Measurements from ENCODE around the gene MED31. TPM values are rescaled to one million over a fixed set of nuclear protein-coding genes. Genes with fewer than 3 reads are reported as not detected.
"Not testable (repeated sequence)": the region's sequence is repeated elsewhere in the genome, so short reads cannot be mapped to it uniquely, and the experiment has no call there.

MED31 gene
- total RNA-seq, 1 experiment from 2014 or later: 48.5 TPM

DNA sequence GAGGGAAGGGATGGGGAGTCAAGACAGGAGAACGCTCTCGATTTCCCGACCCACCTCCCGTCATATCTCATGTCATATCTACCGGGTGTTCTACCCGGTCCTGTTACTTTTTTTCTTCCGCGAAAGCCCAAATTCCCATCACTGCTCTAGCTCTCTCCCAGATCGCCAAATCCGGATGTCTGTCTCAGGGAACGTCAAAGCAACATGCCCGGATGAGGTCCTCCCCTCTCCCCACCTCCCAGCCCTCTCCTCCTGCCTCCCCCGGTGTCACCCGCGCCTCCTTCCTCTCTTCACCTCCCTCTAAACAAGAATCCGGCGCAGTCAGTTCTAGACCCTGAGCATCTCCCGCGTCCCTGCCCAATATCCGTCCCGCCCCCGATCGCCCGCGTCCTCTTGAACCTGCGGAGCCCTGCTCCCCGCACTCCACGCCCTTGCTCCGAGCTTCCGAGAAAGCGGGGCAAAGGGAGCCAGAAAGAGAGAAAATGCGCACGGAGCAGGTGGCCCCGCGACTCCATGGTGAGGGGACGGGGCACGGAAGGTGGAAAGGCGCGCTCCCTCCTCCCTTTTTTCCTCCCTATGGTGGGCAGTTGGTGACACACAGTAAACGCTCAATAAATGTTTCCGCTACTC lies 4.4 kb upstream of the MED31 start:
- not testable (repeated sequence) for DNase-seq (ENCODE audit: low read depth)

DNA sequence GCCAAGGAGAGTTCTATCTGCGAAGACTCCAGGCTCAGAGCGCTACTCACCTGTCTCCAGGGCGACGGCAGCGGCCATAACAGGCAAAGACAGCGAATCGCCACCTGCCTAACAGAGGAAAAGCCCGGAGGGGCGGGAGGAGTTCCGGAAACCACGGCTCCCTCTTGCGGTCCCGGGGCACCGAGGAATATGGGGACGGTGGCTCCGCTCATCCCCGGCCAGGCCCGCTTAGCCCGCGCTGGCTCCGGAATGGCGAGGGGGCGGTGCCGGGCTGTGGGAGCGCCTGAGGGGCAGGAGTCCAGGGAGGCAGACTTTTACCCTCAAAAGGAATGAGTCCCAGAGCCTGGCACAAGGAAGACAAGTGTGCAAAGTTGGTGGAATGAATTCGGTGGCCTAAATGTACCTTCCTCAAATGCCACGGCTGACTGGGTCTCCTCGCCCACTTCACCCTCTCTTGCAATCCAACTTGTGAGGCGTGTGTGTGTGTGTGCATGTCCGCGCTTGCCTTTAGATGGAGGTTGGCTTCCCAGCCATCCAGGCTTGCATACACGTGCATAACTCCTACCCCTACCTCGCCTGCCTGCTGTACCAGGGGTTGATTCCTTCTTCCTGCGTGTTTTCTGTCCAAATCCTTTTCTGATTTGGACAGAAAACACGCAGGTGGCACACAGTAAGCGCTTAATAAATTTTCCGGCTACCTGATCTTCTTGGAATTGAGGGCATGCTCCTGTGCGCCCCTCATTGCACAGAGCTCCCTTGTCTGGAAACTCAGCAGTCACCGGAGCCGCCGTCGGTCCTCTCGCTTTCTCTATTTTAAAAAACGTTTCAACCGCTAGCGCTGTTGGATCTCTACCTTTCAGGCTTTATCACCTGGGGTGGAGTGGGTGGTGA lies 3.7 kb upstream of the MED31 start:
- DNase-seq (ENCODE audit: low read depth): no peak

- DNase-seq (ENCODE audit: low read depth): no peak
Observed at GRCh38 chr17:6651919-6652452, 581 bp upstream of the MED31 start.

DNA sequence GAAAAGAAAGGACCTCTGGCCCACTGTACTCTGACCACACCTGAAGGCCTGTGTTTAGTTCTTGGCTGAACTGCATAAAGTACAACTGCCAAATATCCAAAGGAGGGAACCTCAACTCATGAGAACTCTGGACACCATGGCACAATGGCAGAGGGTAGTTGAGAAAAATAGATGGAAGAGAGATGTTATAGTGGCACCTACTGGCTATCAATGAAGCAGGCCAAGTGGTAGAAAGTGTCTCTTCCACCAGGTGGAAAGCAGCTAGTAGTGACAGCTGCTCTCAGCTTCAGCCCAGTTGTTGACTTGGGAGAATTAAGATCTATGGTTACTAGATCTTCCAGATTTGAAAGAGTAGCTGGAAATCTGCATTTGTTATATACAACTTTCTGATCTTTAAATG lies 3.2 kb downstream of the MED31 start:
- peak; percentile 26 for DNase-seq (ENCODE audit: low read depth)

- DNase-seq (ENCODE audit: low read depth): peak; percentile 27
Observed at GRCh38 chr17:6643451-6644125, 7.8 kb downstream of the MED31 start.

- DNase-seq (ENCODE audit: low read depth): no peak
Observed at GRCh38 chr17:6642592-6642991, 8.8 kb downstream of the MED31 start.

GRCh38 chr17:6641247-6641863 lies 10.1 kb downstream of the MED31 start:
- DNase-seq (ENCODE audit: low read depth): peak; percentile 10

GRCh38 chr17:6640536-6641246 lies 10.7 kb downstream of the MED31 start, which contains the start of the genes KIAA0753 and TXNDC17:
KIAA0753 (minus strand) TSS chr17:6640711; CDS start chr17:6635103, 5,608 bp downstream.
TXNDC17 (plus strand) TSS chr17:6641060; CDS start chr17:6641083, 23 bp downstream.
- peak; percentile 92 for DNase-seq (ENCODE audit: low read depth)

DNA sequence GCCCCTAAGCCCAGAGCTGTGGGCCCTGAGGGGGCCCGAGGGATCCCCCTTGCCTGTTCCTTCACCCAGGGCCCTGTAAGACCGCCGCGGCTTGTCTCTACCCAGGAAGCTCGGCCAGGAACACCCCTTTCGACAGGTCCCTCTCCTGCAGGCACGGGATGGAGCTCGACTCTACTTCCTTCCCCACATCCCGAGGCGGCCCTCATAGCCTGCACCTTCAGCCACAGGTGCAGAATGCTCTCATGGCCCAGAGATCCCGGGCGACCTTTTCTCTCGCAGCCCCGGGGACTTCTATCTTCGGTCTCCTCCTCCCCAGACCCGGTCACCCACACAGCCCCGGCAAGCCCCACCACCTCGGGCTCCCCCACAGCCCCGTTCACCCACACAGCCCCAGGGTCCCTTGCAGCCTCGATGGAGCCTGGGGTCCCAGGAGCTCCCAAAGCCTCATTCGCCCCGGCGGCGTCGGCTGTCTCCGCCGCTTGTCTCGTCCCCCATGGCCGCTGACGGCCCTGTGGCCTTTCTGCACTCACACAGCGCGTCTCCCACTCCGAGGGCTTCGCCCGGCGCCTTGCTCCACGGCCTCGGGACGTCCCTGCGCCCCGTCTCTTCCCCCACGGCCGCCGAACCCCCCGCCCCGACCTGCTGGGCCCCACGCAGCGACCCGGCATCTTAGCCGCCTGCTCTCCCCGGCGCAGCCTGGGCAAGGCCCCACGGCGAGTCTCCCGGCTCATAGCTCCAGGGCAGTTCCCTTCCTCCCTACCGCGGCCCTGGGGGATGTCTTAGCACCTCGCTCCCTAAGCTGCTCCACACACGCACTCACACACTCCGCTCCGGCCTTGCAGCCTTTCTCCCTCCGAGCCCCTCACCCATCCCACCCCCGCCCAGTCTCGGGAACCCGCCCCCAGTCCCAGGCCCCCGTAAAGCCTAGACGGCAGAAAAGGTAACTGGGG lies 11.5 kb downstream of the MED31 start:
- no peak for DNase-seq (ENCODE audit: low read depth)

- DNase-seq (ENCODE audit: low read depth): no peak
Observed at GRCh38 chr17:6639014-6639585, 12.3 kb downstream of the MED31 start.

DNA sequence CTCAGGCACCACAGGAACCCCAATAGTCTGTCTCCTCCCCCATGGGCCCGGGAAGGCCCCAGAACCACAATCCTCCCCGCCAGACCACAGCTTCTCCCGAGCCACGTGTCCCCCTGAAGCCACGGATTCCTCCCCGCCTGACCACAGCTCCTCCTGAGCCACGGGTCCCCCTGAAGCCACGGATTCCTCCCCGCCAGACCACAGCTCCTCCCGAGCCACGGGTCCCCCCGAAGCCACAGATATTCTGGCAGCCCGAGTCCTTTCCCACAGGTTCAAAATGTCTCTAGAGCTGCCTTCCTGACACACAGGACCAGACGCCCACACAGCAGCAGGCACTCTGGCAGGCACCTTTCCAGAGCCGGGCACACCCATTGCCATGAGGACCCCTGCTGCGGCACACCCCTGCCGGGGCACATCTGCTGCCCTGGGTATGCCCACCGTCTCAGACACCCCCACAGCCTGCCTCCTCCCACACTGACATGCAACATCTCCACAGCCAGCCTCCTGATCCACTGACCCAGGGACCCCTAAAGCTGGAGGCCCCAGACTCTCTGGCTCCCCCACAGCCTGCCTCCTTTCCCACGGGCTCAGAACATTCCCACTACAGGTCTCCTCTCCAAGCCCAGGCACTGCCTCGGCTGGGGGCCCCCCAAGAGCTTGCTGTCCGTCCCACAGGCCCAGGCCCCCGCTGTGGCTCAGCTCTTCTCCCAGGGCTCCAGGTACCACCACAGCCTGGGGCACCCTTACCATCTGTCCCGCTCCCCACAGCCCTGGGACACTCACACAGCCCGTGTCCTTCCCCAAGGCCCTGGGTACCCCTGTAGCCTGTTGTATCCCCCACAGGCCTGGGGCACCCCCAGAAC lies 13.1 kb downstream of the MED31 start:
- DNase-seq (ENCODE audit: low read depth): no peak

DNA sequence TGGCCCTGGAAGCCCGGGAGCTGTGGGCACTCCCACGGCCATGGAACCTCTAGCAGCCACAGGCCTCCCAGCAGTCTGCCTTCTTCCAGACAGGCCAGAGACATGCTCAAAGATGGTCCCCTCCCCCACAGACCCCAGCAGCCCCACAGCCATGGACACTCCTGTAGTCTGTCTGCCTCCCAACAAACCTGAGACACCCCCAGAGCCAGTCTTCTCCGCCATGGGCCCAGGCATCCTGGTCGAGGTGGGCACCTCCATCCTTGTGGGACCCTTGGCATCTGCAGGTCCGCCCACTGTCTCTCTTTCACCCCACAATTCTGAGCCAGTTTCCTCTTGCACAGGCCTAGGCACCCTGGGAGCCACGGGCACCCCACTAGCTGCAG lies 14.0 kb downstream of the MED31 start:
- no peak for DNase-seq (ENCODE audit: low read depth)

GRCh38 chr17:6636616-6637457 lies 14.6 kb downstream of the MED31 start:
- DNase-seq (ENCODE audit: low read depth): no peak

GRCh38 chr17:6636105-6636504 lies 15.3 kb downstream of the MED31 start:
- DNase-seq (ENCODE audit: low read depth): no peak

DNA sequence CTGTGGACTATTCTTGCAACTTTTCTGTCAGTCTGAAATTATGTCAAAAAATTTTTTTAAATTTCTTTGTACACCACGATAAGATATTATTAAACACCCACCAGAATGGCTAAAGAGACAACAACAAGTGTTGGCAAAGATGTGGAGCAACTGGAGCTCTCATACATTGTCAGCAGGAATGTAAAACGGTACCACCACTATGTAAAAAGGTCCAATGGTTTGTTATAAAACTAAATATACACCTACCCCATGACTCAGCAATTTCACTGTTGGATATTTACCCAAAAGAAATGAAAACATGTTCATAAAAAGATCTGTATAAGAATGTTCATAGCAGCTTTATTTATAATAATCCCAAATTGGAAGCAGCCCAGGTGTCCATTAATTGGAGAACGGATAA lies 18.1 kb downstream of the MED31 start:
- DNase-seq (ENCODE audit: low read depth): no peak

DNA sequence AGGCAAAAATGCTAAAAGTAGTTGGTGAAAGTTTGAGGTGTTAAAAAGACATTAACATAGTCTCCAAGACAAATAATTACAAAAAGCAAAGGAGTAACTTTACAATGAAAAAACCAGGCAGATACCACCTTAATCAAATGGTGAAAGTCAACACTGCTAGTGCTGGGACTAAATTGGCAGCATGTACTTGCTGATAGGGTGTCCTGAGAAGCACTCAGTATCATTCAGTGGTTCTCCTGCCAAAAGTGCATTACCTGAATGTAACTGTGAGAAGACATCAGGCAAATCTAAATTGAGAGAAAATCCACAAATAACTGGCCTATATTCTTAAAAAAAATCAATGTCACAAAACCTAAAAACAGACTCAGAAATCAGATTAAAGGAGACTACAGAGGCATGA lies 18.9 kb downstream of the MED31 start:
- DNase-seq (ENCODE audit: low read depth): no peak

DNA sequence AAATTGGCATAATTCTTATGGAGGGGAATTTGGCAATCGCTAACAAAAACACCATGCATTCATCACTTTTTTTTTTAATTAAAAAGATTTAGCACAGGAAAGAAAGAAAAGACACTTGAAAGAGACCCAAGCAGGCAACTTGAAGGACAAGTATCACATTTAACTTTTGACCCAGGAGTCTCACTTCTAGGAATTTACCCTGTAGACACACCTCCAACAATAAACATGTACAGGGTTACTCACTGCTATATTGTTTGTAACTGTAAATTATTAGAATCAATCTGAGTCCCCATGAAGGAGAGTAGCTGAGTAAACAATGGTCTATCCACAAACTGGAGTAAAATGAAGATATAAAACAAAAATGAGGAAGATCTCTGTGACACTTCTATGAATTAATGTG lies 21.0 kb downstream of the MED31 start:
- no peak for DNase-seq (ENCODE audit: low read depth)
